K562 (cell line): ENCODE results near the gene RXRA. TPM values are rescaled to one million over a fixed set of nuclear protein-coding genes. Genes with fewer than 3 reads are reported as not detected.
A peak's percentile ranks its signal among the peaks of the same experiment; 100 is the strongest.

Source experiments
- CBX2 ChIP-seq: fragments of 200-600 bp; sonication (generic); IDR thresholded peaks from one replicate; pipeline ENCODE4 v1.6.1; 2012; ENCODE audit warnings: mild to moderate bottlenecking, low read length, inconsistent platforms; ENCODE audit not compliant: insufficient read depth, poor library complexity, severe bottlenecking
- CREB1 ChIP-seq, 2 experiments: sonication (generic) in 1 of 2; formaldehyde crosslinking in 1 of 2; IDR thresholded peaks; 2 replicates each; pipeline versions ENCODE4 v1.6.1 to v1.8.0; 2012 to 2022; ENCODE audit warnings: inconsistent platforms in 1 of 2, mild to moderate bottlenecking in 1 of 2, missing genetic modification reagents in 1 of 2, moderate library complexity in 1 of 2
- DNMT1 ChIP-seq: fragments of 450-650 bp; IDR thresholded peaks from 2 replicates; pipeline ENCODE4 v1.6.1; 2016; ENCODE audit warnings: antibody characterized with exemption, mild to moderate bottlenecking
- EHMT2 ChIP-seq: fragments of 450-650 bp; IDR thresholded peaks from 2 replicates; pipeline ENCODE4 v1.6.1; 2018; ENCODE audit warnings: antibody characterized with exemption
- EP400 ChIP-seq: fragments of 450-650 bp; IDR thresholded peaks from 2 replicates; pipeline ENCODE4 v1.6.1; 2017; ENCODE audit warnings: antibody characterized with exemption, mild to moderate bottlenecking, moderate library complexity
- HMBOX1 ChIP-seq: sonication (generic); IDR thresholded peaks from 2 replicates; pipeline ENCODE4 v1.6.1; 2016
- LCOR ChIP-seq: sonication (generic); formaldehyde crosslinking; IDR thresholded peaks from 2 replicates; pipeline ENCODE4 v1.8.0; 2022; ENCODE audit warnings: mild to moderate bottlenecking, missing genetic modification reagents
- POU5F1 ChIP-seq: fragments of 150-350 bp; IDR thresholded peaks from 2 replicates; pipeline ENCODE4 v1.6.1; 2014; ENCODE audit warnings: borderline replicate concordance, low read length, low read depth, mild to moderate bottlenecking; ENCODE audit not compliant: partially characterized antibody
- PPARD ChIP-seq: fragments of 250-450 bp; sonication (Bioruptor Pico); IDR thresholded peaks from 2 replicates; pipeline ENCODE4 v1.8.0; 2022; ENCODE audit warnings: inconsistent platforms, mild to moderate bottlenecking, moderate library complexity
- RUNX1 ChIP-seq: sonication (generic); IDR thresholded peaks from 2 replicates; pipeline ENCODE4 v1.6.1; 2016; ENCODE audit warnings: antibody characterized with exemption, low read depth
- SLC30A9 ChIP-seq: fragments of 250-450 bp; sonication (Bioruptor Pico); IDR thresholded peaks from 2 replicates; pipeline ENCODE4 v1.8.0; 2022; ENCODE audit warnings: mild to moderate bottlenecking, moderate library complexity
- SP1 ChIP-seq: sonication (generic); formaldehyde crosslinking; IDR thresholded peaks from 2 replicates; pipeline ENCODE4 v1.8.1; 2022; ENCODE audit warnings: mild to moderate bottlenecking, missing genetic modification reagents
- TAF1 ChIP-seq: IDR thresholded peaks from 2 replicates; pipeline ENCODE4 v1.6.1; 2011; ENCODE audit warnings: mild to moderate bottlenecking, low read length, moderate library complexity; ENCODE audit not compliant: insufficient read depth, control insufficient read depth, severe bottlenecking; ENCODE audit errors: extremely low read depth
- TAF7 ChIP-seq: fragments of 450-650 bp; IDR thresholded peaks from 2 replicates; pipeline ENCODE4 v1.6.1; 2016; ENCODE audit warnings: missing genetic modification characterization, missing compliant biosample characterization
- TRIM24 ChIP-seq, 2 experiments: fragments of 450-650 bp; IDR thresholded peaks; 2 replicates each; pipeline ENCODE4 v1.6.1; 2016
- YY1 ChIP-seq, 3 experiments: IDR thresholded peaks; 2 replicates each; pipeline ENCODE4 v1.6.1; 2011; ENCODE audit warnings: low read length in 2 of 3, mild to moderate bottlenecking in 2 of 3, moderate library complexity in 2 of 3, borderline replicate concordance in 1 of 3, control low read depth in 1 of 3, low read depth in 1 of 3; ENCODE audit not compliant: insufficient read depth in 3 of 3, insufficient replicate concordance in 2 of 3, control insufficient read depth in 1 of 3, insufficient read length in 1 of 3; ENCODE audit errors: extremely low read depth in 1 of 3
- ZC3H4 ChIP-seq: sonication (generic); formaldehyde crosslinking; IDR thresholded peaks from 2 replicates; pipeline ENCODE4 v1.9.0; 2021; ENCODE audit warnings: missing genetic modification reagents, borderline replicate concordance
- ZKSCAN8 ChIP-seq: fragments of 200-800 bp; sonication (Bioruptor generic); IDR thresholded peaks from 2 replicates; pipeline ENCODE4 v1.6.1; 2016; ENCODE audit warnings: missing genetic modification characterization, missing compliant biosample characterization
- ZNF253 ChIP-seq: fragments of 250-450 bp; sonication (Bioruptor Pico); conservative IDR thresholded peaks from 2 replicates; pipeline ENCODE4 v1.6.1; 2021; ENCODE audit warnings: mild to moderate bottlenecking
- ZNF384 ChIP-seq: IDR thresholded peaks from 2 replicates; pipeline ENCODE4 v1.6.1; 2012; ENCODE audit warnings: low read depth, low read length, improper control_type of control experiment
- ZNF76 ChIP-seq: fragments of 250-450 bp; sonication (Bioruptor Pico); IDR thresholded peaks from 2 replicates; pipeline ENCODE4 v1.4.0; 2020; ENCODE audit warnings: mild to moderate bottlenecking, moderate library complexity, borderline replicate concordance
- ZZZ3 ChIP-seq: fragments of 450-650 bp; IDR thresholded peaks from 2 replicates; pipeline ENCODE4 v1.6.1; 2016; ENCODE audit warnings: antibody characterized with exemption, mild to moderate bottlenecking, moderate library complexity
- polyA plus RNA-seq, 8 experiments: library from polyadenylated mRNA; depleted of rRNA in 4 of 8; stranded (reverse) in 5 of 8; unstranded in 3 of 8; fragments of >200 nt; fragmentation: Nextera tagmentation in 2 of 8; fragmentation: Illumina TruSeq in 1 of 8; extraction: Ambion mirVana in 2 of 8; extraction: Trizol in 1 of 8; gene quantifications; 2 replicates each; pipeline versions ENCODE4 v1.2.1 to v1.2.3, GENCODE V29; 2011 to 2014; ENCODE audit warnings: inconsistent platforms in 1 of 8, missing spikeins in 1 of 8
- total RNA-seq, 7 experiments: library from RNA; depleted of rRNA in 6 of 7; stranded (reverse); fragments of >200 nt in 6 of 7; fragmentation: Illumina TruSeq in 2 of 7; extraction: Trizol in 2 of 7; gene quantifications; 2 replicates each; pipeline versions ENCODE4 v1.2.1 to v1.2.3, GENCODE V29; 2011 to 2021; ENCODE audit warnings: low replicate concordance in 1 of 7
- TF ChIP-seq, protein P1 (sequence below), 3 experiments: fragments of 200-800 bp in 1 of 3; sonication (Bioruptor generic) in 1 of 3; sonication (generic) in 1 of 3; formaldehyde crosslinking in 1 of 3; IDR thresholded peaks; 2 replicates each; pipeline versions ENCODE4 v1.6.1 to v1.8.0; 2016 to 2022; ENCODE audit warnings: mild to moderate bottlenecking in 2 of 3, missing compliant biosample characterization in 2 of 3, missing genetic modification characterization in 2 of 3, missing genetic modification reagents in 1 of 3
- TF ChIP-seq, protein P2 (sequence below): fragments of 450-650 bp; IDR thresholded peaks from 2 replicates; pipeline ENCODE4 v1.6.1; 2016; ENCODE audit warnings: low read depth, mild to moderate bottlenecking, moderate library complexity

RXRA gene
- total and polyA plus RNA-seq, 9 of the 15 experiments (the other 6 are each of a cell fraction or from before 2014, with no cell fraction given): 0.35 to 23.6 (median 4.6) TPM

GRCh38 chr9:134443174-134444037 is 117.2 kb downstream of the RXRA start (continued):
- TF ChIP-seq, protein P1, sequence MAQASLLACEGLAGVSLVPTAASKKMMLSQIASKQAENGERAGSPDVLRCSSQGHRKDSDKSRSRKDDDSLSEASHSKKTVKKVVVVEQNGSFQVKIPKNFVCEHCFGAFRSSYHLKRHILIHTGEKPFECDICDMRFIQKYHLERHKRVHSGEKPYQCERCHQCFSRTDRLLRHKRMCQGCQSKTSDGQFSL (CRISPR knock-in tag; IDR thresholded peaks at IDR 0.05): no peak
- TF ChIP-seq, protein P1 (tag; IDR thresholded peaks at IDR 0.05): no peak
- TF ChIP-seq EHMT2: no peak
- no peak for TF ChIP-seq PPARD
- no peak for TF ChIP-seq TAF1
- no peak for TF ChIP-seq CREB1 (IDR thresholded peaks at IDR 0.05)
- TF ChIP-seq CREB1 (CRISPR knock-in tag; IDR thresholded peaks at IDR 0.05): no peak
- no peak for TF ChIP-seq ZNF384
- TF ChIP-seq, protein P2, sequence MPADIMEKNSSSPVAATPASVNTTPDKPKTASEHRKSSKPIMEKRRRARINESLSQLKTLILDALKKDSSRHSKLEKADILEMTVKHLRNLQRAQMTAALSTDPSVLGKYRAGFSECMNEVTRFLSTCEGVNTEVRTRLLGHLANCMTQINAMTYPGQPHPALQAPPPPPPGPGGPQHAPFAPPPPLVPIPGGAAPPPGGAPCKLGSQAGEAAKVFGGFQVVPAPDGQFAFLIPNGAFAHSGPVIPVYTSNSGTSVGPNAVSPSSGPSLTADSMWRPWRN: no peak
- TF ChIP-seq ZNF253 (CRISPR knock-in tag): no peak
- no peak for TF ChIP-seq ZNF76 (CRISPR knock-in tag)
- no peak for TF ChIP-seq TAF7
- TF ChIP-seq HMBOX1: no peak
- TF ChIP-seq ZKSCAN8 (CRISPR knock-in tag): no peak
- no peak for TF ChIP-seq POU5F1
- no peak for TF ChIP-seq SLC30A9
- peak in 1 of 3 experiments; percentile 9 for TF ChIP-seq YY1 (IDR thresholded peaks at IDR 0.05; ENCODE audit: borderline replicate concordance in 1 of 3, control insufficient read depth in 1 of 3, extremely low read depth in 1 of 3, insufficient read depth in 3 of 3, insufficient read length in 1 of 3, insufficient replicate concordance in 2 of 3, low read depth in 1 of 3, low read length in 2 of 3)
- no peak for TF ChIP-seq DNMT1
- TF ChIP-seq ZZZ3: no peak
- no peak for TF ChIP-seq RUNX1
- TF ChIP-seq LCOR (CRISPR knock-in tag): no peak
- peak; percentile 39; the same call in 1 of the 2 replicates for TF ChIP-seq SP1 (CRISPR knock-in tag)
- no peak for TF ChIP-seq ZC3H4 (CRISPR knock-in tag)
- no peak for TF ChIP-seq EP400
- no peak for TF ChIP-seq CBX2
- TF ChIP-seq TRIM24 (IDR thresholded peaks at IDR 0.05): no peak
